Raji (cell line): Measurements from ENCODE around the gene SLC18B1.

Source experiments
- POLR2A ChIP-seq: IDR thresholded peaks from 2 replicates; pipeline ENCODE4 v1.6.1; 2011; ENCODE audit warnings: low read depth, low read length, control low read depth; ENCODE audit not compliant: insufficient read depth

The SLC18B1 gene

DNA sequence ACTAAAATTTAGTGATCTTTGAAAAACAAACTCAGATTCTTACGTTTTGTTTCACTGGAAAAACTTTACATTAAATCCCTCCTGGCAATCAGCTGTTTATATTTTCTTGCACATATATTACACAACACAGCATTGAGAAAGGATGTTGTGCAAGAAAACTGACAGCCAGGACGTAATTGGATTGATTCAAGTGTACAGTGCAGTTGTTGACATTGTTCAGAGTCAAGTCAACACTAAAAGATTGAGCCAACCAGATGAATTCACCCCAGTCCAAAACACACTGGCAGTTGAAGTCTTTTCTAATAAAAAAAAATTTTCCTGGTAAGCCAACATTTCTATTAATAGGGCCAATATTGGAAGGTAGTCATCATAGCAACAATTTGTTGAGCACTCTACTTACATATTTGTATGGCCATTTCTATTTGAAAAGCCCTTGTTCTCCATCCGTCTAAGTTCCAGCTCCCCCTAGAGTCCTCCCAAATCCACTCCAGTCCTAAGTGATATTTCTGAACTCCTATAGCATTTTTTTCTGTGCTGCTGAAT is 63.7 kb downstream of the SLC18B1 start:
- no peak for TF ChIP-seq POLR2A

DNA sequence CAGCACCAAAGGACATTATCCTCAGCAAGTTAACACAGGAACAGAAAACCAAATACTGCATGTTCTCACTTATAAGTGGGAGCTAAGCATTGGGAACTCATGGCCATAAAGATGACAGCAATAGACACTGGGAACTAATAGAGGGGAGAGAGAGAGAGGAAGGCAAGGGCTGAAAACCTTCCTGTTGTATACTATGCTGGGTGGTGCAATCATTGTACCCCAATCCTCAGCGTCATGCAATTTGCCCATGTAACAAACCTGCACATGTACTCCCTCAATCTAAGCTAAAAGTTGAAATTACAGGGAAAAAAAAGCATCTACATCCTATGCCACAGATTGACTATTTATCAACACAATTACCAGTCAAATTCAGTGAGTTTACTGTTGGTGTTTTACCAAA is 64.6 kb downstream of the SLC18B1 start:
- TF ChIP-seq POLR2A: no peak

DNA sequence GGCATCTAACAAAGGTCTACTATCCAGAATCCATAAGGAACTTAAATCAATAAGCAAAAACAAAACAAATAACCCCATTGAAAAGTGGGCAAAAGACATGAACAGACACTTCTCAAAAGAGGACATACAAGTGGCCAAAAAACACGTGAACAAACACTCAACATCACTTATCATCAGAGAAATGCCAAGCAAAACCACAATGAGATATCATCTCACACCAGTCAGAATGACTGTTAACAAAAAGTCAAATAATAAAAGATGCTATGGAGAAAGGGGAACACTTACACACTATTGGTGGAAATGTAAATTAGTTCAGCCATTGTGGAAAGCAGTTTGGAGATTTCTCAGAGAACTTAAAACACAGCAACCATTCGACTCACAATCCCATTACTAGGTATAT is 65.2 kb downstream of the SLC18B1 start:
- no peak for TF ChIP-seq POLR2A

DNA sequence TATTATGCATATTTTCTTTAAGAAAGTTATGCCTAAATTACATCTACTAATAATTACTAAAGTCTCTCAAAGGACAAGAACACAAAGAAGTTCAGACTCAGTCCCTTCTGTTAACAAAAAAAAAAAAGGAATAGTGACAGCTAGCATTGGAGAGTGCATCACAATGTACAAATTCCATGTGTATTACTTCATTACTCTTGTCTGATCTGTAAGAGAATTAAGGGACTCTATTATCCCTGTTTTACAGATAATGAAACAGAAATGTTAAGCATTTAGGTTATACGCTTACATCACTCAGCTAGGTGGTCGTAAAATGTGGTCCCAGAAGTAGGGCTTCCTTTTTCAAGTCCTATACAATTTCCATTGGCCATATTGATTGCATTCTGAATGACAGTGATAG is 67.4 kb downstream of the SLC18B1 start:
- TF ChIP-seq POLR2A: no peak

DNA sequence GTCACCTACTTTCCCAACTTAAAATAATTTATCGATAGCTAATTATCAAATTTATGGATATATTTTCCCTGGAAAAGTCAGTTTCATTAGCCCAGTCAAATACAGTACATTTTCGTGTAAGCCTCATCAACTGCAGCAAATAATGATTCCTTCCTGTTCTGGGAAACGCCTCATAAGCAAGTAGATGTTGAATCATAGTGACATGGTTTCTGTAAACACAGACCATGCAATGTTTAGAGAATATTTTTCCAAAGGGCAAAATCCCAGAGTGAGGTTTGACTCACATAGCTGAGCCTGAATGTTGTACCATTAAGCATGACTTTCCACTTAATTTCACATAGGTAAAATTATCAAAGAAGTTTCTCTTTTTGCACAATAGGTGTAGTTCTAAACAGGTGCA is 67.9 kb downstream of the SLC18B1 start:
- no peak for TF ChIP-seq POLR2A

DNA sequence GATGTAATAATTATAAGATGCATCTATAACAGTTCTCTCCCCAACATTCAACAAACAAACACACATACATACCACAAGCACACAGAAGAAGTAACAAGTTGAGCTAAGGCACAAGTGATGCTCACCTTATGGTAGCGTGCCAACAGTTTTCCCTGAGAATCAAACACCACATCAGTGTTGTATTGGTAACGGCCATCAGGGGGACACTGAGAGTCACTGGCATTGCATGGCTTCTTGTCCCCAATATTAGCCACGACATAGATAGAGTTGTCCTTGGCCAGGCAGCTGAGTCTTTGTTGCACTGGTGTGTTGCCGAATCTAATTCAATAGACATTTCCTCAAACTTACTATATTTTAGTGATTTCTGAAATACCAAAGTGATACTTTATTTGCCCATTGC is 69.8 kb downstream of the SLC18B1 start:
- no peak for TF ChIP-seq POLR2A

DNA sequence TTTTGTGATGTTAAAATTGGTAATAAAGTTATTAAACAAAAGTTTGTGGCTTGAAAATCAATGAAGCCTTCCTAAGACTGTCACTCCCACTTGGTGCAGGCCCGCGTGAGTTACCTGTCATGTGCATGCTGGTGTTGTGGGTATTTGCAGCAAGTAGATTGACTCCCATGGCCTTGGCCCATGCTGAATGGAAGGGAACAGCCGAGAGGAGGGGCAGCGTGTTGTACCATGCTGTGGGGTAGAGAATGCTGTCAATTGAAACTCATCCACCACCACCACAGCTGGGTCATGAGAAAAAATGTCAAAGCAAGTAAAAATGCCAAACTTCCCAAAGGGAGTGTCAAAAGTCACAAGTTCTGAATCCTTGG is 71.8 kb downstream of the SLC18B1 start:
- no peak for TF ChIP-seq POLR2A

DNA sequence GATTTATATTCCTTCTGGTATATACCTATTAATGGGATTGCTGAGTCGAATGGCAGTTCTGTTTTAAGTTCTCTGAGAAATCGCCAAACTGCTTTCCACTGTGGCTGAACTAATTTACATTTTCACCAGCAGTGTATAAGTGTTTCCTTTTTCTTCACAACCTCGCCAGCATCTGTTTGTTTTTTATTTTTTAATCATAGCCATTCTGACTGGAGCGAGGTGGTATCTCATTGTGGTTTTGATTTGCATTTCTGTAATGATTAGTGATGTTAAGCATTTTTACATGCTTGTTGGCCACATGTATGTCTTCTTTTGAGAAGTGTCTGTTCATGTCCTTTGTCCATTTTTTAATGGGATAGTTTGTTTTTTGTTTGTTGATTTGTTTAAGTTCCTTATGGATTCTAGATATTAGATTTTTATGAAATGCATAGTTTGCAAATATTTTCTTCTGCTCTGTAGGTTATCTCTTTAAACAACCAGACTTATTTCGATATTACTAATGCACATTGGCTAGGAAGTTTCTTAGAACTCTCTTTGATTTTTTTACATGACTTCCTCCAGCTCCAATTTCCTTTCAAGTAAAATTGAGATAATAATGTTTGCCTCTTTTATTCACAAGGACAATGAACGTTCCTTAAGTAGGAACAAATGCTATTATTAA is 72.4 kb downstream of the SLC18B1 start:
- TF ChIP-seq POLR2A: no peak

DNA sequence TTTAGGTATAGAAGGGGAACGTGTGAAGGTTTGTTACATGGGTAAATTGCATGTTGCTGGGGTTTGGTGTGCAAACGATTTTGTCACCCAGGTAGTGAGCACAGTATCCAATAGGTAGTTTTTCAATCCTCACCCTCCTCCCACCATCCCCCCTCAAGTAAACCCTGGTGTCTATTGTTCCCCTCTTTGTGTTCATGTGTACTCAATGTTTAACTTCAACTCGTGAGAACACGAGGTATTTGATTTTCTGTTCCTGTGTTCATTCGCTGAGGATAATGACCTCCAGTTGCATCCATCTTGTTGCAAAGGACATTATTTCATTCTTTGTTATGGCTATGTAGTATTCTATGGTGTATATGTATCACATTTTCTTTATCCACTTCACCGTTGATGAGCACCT is 73.0 kb downstream of the SLC18B1 start:
- TF ChIP-seq POLR2A: no peak

DNA sequence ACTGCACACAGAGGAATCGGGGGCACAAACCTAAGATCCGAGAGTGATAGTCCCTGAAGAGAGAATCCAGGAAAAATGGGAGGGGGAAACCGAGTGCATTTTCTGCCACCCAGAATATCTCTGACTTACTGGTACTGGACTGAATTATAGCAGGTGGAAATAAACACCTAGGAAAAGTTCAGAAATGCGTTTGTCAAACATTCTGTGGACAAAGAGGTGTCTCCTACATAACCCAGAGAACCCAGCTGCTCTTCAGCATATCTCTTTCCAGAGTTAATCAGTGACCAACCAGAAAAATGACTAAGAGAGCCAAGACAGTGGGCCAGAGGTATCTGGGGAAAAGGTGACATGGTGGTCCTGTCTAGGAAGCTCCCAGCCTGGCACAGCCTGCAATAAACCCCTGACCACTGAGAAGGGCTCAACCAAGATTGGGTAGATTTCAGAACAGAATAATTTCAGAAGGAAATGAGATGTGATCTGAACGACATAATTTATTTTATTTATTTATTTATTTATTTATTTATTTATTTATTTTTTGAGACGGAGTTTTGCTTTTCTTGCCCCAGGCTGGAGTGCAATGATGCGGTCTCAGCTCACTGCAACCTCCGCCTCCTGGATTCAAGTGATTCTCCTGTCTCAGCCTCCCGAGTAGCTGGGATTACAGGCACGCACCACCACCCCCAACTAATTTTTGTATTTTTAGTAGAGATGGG is 78.5 kb downstream of the SLC18B1 start:
- no peak for TF ChIP-seq POLR2A
